Fibroblast of lung (primary cell): ENCODE measurements around the gene AKAP6. TPM values are rescaled to one million over a fixed set of nuclear protein-coding genes. Genes with fewer than 3 reads are reported as not detected.
A peak's percentile ranks its signal among the peaks of the same experiment; 100 is the strongest.

Experiments
- DNase-seq, 2 donors: peaks; one replicate each; pipeline versions ENCODE4 v3.0.0 to v3.0.0-alpha.2; 2010; ENCODE audit warnings: low read depth in 2 of 2
- H2AFZ ChIP-seq: 2 replicates; pipeline ENCODE4 v1.5.1; 2012; ENCODE audit warnings: low read length, control low read depth, inconsistent platforms
- H3K27ac ChIP-seq: 2 replicates; pipeline ENCODE4 v1.5.1; 2011; ENCODE audit warnings: low read length, control low read depth; ENCODE audit not compliant: insufficient read depth
- H3K27me3 ChIP-seq: 2 replicates; pipeline ENCODE4 v1.5.1; 2011; ENCODE audit warnings: mild to moderate bottlenecking, low read length; ENCODE audit not compliant: control insufficient read depth, insufficient read depth
- H3K36me3 ChIP-seq: 2 replicates; pipeline ENCODE4 v1.5.1; 2011; ENCODE audit warnings: low read length; ENCODE audit not compliant: control insufficient read depth, insufficient read depth
- H3K4me1 ChIP-seq: 2 replicates; pipeline ENCODE4 v1.5.1; 2011; ENCODE audit warnings: low read length; ENCODE audit not compliant: control insufficient read depth, insufficient read depth; ENCODE audit errors: extremely low read depth
- H3K4me2 ChIP-seq: 2 replicates; pipeline ENCODE4 v1.5.1; 2011; ENCODE audit warnings: low read length, control low read depth; ENCODE audit not compliant: insufficient read depth; ENCODE audit errors: extremely low read depth
- H3K4me3 ChIP-seq, 4 experiments: fragments of 200-600 bp in 1 of 4; sonication (generic) in 1 of 4; replicated peaks in 1 of 4; 2 replicates each; pipeline ENCODE4 v1.5.1; 2011 to 2016; ENCODE audit warnings: low read length in 4 of 4, low read depth in 3 of 4, mild to moderate bottlenecking in 3 of 4, control low read depth in 2 of 4, inconsistent platforms in 1 of 4, mixed read lengths in 1 of 4; ENCODE audit not compliant: insufficient read depth in 1 of 4; ENCODE audit errors: control extremely low read depth in 1 of 4
- H3K79me2 ChIP-seq: 2 replicates; pipeline ENCODE4 v1.5.1; 2012; ENCODE audit warnings: mild to moderate bottlenecking, low read length, inconsistent platforms; ENCODE audit not compliant: control insufficient read depth, insufficient read depth
- H3K9ac ChIP-seq: 2 replicates; pipeline ENCODE4 v1.5.1; 2011; ENCODE audit warnings: mild to moderate bottlenecking, low read length, control low read depth; ENCODE audit not compliant: insufficient read depth
- H3K9me3 ChIP-seq: 2 replicates; pipeline ENCODE4 v1.5.1; 2012; ENCODE audit warnings: low read depth, low read length; ENCODE audit not compliant: control insufficient read depth, insufficient read depth
- H4K20me1 ChIP-seq: 2 replicates; pipeline ENCODE4 v1.5.1; 2011; ENCODE audit warnings: low read length; ENCODE audit not compliant: control insufficient read depth, insufficient read depth; ENCODE audit errors: extremely low read depth
- CTCF ChIP-seq, 2 donors: IDR thresholded peaks in 1 of 2; conservative IDR thresholded peaks in 1 of 2; 1 replicate in 1 of 2; 2 replicates in 1 of 2; pipeline ENCODE4 v1.5.1; 2011 to 2012; ENCODE audit warnings: low read length in 2 of 2, control low read depth in 1 of 2, inconsistent platforms in 1 of 2, low read depth in 1 of 2, mild to moderate bottlenecking in 1 of 2
- EZH2 ChIP-seq: IDR thresholded peaks from 2 replicates; pipeline ENCODE4 v1.5.1; 2012; ENCODE audit warnings: low read length, control low read depth, mild to moderate bottlenecking; ENCODE audit errors: missing control alignments
- polyA plus RNA-seq, 2 donors: library from polyadenylated mRNA; depleted of rRNA in 1 of 2; stranded (reverse) in 1 of 2; unstranded in 1 of 2; fragments of >200 nt; gene quantifications; 2 replicates each; pipeline ENCODE4 v1.2.1, GENCODE V29; 2011 to 2012; ENCODE audit warnings: missing spikeins in 1 of 2
- total RNA-seq: library from RNA; depleted of rRNA; stranded (reverse); fragments of >200 nt; gene quantifications from 2 replicates; pipeline ENCODE4 v1.2.1, GENCODE V29; 2014

The AKAP6 gene
- total and polyA plus RNA-seq, 2 donors (not counting 1 experiment from before 2014, with no cell fraction given): 3.3 to 10.9 TPM

- no peak overlapping the region for H3K4me2 ChIP-seq
- H3K27me3 ChIP-seq: no peaks in the 10 kb centered on the region
- H3K36me3 ChIP-seq: no peaks in the 10 kb centered on the region
- no peak overlapping the region for H2AFZ ChIP-seq
- no peaks in the 10 kb centered on the region for H3K9me3 ChIP-seq
- no peak overlapping the region for H3K27ac ChIP-seq
- no peak for TF ChIP-seq EZH2
- no peak for TF ChIP-seq CTCF (conservative IDR thresholded peaks at IDR 0.05 in 1 of 2, IDR thresholded peaks at IDR 0.05 in 1 of 2; ENCODE audit: low read depth in 1 of 2, low read length in 2 of 2)
- H3K79me2 ChIP-seq: no peaks in the 10 kb centered on the region
- no peak overlapping the region for H3K9ac ChIP-seq
- DNase-seq: no peak
- H4K20me1 ChIP-seq: no peaks in the 10 kb centered on the region
- no peaks in the 10 kb centered on the region for H3K4me1 ChIP-seq
- no peak overlapping the region for H3K4me3 ChIP-seq
Observed at GRCh38 chr14:32426586-32427388, 97.7 kb downstream of the AKAP6 start.

- Histone ChIP-seq H3K27ac (no peak overlapping the region), H3K4me1 (no peaks in the 10 kb centered on the region), H3K9ac (no peak overlapping the region), H4K20me1 (no peaks in the 10 kb centered on the region), H3K4me2 (no peak overlapping the region), H3K36me3 (no peaks in the 10 kb centered on the region), H3K4me3 (no peak overlapping the region), H3K9me3 (no peaks in the 10 kb centered on the region), H2AFZ (no peak overlapping the region), H3K27me3 (no peaks in the 10 kb centered on the region), H3K79me2 (no peaks in the 10 kb centered on the region)
- TF ChIP-seq EZH2 (no peak), CTCF (conservative IDR thresholded peaks at IDR 0.05 in 1 of 2, IDR thresholded peaks at IDR 0.05 in 1 of 2; ENCODE audit: low read depth in 1 of 2, low read length in 2 of 2) (no peak)
- peak in 1 of 2 donors; percentile 45 for DNase-seq
Observed at GRCh38 chr14:32427726-32428528, 98.8 kb downstream of the AKAP6 start.

- DNase-seq: no peak
- Histone ChIP-seq H3K79me2 (no peaks in the 10 kb centered on the region), H2AFZ (no peak overlapping the region), H3K4me2 (no peak overlapping the region), H3K36me3 (no peaks in the 10 kb centered on the region), H3K27me3 (no peaks in the 10 kb centered on the region), H3K9ac (no peak overlapping the region), H4K20me1 (no peaks in the 10 kb centered on the region), H3K9me3 (no peaks in the 10 kb centered on the region), H3K27ac (no peak overlapping the region), H3K4me3 (no peak overlapping the region), H3K4me1 (no peaks in the 10 kb centered on the region)
- TF ChIP-seq EZH2: no peak
Observed at GRCh38 chr14:32428875-32429274, 99.8 kb downstream of the AKAP6 start.
